OCI-LY1 (cell line): ENCODE results near the gene TRPM3.

ENCODE experiments used
- EZH2 ChIP-seq: fragments of 200-600 bp; sonication (generic), shearing (Covaris generic); IDR thresholded peaks from 2 replicates; pipeline ENCODE4 v1.8.0; 2017; ENCODE audit warnings: borderline replicate concordance, mixed run types, mild to moderate bottlenecking, antibody characterized with exemption, low read length, moderate library complexity, mixed read lengths
- TF ChIP-seq, protein P1 (sequence below): fragments of 200-600 bp; sonication (generic), shearing (Covaris generic); IDR thresholded peaks from 2 replicates; pipeline ENCODE4 v1.5.1; 2017; ENCODE audit warnings: mild to moderate bottlenecking, antibody characterized with exemption, low read length, moderate library complexity, mixed read lengths

DNA sequence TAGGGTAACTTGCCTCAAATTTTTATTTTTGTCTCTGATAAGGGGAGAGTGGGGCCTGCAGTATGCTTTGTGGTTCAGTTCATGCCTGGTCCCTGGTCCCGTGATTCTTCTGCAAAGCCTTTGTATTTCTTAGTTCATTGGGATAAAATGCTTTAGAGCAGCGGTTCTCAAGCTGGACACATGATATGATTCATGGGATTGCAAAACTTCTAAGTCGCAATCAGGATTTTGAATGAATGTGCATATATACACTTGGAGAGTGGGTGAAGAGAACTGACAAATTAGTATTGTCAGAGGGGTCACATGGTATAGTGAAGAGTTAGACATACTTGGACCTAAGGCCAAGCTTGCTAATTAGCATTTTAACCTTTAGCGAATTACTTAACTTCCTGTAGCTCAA, 441.6 kb downstream of the TRPM3 start:
- TF ChIP-seq, protein P1, sequence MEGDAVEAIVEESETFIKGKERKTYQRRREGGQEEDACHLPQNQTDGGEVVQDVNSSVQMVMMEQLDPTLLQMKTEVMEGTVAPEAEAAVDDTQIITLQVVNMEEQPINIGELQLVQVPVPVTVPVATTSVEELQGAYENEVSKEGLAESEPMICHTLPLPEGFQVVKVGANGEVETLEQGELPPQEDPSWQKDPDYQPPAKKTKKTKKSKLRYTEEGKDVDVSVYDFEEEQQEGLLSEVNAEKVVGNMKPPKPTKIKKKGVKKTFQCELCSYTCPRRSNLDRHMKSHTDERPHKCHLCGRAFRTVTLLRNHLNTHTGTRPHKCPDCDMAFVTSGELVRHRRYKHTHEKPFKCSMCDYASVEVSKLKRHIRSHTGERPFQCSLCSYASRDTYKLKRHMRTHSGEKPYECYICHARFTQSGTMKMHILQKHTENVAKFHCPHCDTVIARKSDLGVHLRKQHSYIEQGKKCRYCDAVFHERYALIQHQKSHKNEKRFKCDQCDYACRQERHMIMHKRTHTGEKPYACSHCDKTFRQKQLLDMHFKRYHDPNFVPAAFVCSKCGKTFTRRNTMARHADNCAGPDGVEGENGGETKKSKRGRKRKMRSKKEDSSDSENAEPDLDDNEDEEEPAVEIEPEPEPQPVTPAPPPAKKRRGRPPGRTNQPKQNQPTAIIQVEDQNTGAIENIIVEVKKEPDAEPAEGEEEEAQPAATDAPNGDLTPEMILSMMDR, result no peak
- TF ChIP-seq EZH2, result no peak
